ENCODE measurements around the gene RETREG1.
"Not testable (repeated sequence)": the region's sequence is repeated elsewhere in the genome, so short reads cannot be mapped to it uniquely, and the experiment has no call there.

RETREG1 gene

DNA sequence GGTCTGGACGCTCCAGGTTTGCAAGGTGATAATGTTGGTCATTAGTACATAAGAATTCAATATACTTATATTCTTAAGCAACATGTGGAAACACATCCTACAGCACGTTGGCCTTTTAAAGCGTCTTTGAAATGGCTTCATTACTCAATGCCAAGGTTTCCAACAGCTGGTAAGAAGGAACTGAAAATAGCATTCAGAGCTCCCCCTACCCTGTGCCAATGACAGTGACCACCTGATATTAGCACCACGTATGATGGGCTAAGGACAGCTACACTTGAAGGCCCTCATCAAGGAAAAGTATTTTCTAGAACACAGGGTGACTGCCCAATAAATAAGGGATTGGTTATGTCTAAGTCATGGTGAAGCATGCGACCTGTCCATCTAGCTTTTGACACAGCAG lies 161.1 kb downstream of the RETREG1 start:
- no peak for DNase-seq (ENCODE audit: low read depth in 2 of 2)

DNA sequence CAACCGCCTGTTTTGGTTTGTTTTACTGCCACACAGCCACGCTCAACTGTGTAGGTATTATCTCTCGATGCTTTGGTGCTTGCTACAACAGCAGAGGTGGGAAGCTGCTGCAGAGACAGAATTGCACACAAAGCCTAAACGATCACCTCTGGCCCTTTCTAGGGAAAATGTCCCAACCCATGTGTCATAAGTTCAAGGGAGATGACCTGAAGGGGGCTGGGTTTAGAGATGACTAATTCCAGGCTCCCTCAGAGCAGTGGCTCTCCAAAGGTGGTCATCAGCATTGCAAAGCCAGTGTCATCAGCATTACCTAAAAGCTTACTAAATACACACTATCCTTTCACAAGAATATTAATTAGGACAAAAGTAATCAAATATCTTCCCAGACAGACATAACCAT lies 162.1 kb downstream of the RETREG1 start:
- DNase-seq (ENCODE audit: low read depth in 2 of 2), result no peak

DNA sequence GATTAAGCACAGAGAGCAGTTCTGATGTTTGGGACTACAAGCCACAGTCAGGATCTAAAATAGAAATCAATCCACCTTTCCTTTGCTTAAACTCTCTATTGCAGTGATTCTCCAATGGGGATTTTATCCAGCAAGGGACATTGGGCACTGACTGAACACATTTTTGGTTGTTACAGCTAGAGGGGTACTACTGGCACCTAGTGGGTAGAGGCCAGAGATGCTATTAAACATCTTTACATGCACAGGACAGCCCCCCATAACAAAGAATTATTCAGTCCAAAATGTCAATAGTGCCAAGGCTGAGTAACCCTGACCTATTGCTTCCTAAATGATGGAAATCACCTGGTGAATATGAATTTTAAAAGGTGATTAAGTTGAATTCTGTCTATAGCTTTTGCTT lies 163.2 kb downstream of the RETREG1 start:
- no peak for DNase-seq (ENCODE audit: low read depth in 2 of 2)

DNA sequence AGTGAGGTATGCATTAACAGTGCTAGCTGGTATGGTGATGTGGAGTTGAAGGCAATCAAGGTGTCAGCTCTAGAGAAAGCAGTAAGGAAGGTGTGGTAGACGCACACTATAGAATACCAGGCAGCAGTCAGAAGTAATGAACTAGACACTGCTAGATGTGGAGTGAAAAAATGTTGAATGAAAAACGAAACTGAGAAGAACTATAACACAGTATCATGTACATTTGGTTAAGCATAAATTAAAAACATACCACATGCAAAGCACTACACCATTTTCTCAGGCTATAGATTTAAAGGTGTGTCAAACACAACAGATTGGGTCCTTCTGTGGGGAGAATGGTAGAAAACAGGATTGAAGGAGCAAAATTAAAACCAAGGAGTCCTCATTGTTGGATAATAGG lies 166.6 kb downstream of the RETREG1 start:
- no peak for DNase-seq (ENCODE audit: low read depth in 2 of 2)

DNA sequence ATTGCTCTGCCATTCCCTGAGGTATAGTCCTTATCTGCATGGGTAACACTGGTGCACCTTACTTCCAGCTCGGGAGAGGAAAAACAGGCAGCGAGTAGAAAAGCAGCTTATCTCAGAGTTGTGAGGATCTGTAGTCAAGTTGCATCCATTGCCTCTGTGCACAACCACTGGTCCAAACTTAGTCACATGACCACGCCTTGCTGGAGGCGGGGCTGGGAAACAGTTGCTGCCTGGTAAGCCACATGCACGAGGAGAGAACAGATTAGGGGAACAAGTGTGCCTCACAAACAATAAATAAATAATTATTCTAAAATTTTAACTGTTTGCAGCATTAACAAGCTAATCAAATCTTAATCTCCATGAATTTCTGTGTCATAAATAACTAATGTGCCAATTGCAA lies 169.8 kb downstream of the RETREG1 start:
- no peak for DNase-seq (ENCODE audit: low read depth in 2 of 2)

DNA sequence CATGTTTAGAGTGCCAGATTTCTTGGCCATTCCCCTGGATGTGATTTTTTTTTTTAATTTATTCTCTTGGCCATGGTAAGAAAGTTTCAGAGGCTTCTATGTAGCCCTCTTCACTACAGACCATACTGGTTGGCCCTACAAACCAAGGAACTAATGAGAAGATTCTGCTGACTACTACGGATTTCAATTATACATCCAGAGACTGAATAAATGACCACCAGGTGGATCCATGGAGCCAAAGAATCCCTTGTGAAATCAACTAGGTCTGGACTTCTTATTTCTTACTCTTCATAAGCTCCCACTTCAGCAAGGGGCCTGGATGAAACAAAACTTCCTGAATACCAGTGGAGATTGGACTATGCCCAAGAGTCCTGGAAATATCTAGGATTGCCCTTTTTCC lies 178.8 kb downstream of the RETREG1 start:
- no peak for DNase-seq (ENCODE audit: low read depth in 2 of 2)

DNA sequence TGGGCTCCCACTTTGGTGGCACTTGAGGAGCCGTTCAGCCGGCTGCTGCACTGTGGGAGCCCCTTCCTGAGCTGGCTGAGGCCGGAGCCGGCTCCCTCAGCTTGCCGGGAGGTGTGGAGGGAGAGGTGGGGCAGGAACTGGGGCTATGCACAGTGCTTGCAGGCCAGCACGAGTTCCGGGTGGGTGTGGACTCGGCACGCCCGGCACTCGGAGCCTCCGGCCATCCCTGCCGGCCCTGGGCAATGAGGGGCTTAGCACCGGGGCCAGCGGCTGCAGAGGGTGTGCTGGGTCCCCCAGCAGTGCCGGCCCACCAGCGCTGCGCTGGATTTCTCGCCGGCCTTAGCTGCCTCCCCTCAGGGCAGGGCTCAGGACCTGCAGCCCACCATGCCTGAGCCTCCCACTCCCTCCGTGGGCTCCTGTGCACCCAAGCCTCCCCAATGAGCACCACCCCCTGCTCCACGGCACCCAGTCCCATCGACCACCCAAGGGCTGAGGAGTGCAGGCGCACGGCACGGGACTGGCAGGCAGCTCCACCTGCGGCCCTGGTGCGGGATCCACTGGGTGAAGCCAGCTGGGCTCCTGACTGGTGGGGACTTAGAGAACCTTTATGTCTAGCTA lies 180.6 kb downstream of the RETREG1 start:
- DNase-seq (ENCODE audit: low read depth in 2 of 2), result not testable (repeated sequence)

DNA sequence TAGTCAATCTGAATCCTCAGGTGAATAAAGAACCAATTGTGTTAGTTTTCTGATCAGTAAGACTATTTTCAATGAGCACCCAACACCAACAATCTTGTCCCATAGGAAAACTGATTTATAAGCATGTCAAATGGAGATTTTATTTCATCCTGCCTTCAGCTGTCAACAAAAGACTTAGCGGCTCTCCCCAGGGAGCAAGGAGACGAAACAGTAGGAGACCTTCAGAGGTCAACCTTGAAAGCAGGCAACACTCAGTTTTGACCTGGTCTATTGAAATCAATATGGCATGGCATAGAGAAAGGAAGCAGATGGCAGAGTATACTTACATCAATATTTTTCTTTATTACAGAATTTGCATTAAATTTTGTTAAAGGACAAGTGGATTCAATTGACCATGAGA lies 185.3 kb downstream of the RETREG1 start:
- no peak for DNase-seq (ENCODE audit: low read depth in 2 of 2)

DNA sequence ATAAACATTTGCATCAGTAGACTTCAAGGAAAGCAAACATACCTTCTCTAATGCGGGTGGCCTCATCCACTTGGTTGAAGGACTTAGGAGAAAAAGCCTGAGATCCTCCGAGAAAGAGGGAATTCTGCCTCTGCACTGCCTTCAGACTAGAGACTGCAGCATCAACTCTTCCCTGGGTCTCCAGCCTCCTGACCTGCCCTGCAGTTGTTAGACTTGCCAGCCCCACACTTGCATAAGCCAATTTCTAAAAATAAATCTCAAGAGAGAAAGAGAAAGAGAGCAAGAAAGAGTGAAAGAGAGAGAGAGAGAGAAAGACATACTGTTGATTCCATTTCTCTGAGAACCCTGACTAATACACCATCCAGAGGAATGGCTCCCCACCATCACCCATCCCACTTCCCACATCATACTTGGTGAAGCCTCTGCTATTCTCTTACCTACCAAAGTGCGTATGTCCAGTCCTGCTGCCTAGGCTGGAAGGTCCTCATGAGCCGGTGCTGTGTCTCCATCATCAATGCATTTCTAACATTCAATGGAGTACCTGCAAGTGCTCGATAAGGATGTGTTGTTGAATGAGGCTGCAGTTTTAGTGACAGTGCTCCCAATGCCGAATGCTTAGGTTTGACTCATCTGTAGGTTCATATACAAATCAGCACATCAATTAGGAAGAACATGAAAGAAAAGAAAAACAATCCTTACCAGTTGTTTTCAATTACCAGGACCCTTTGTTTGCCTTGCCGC lies 186.3 kb downstream of the RETREG1 start:
- no peak for DNase-seq (ENCODE audit: low read depth in 2 of 2)

DNA sequence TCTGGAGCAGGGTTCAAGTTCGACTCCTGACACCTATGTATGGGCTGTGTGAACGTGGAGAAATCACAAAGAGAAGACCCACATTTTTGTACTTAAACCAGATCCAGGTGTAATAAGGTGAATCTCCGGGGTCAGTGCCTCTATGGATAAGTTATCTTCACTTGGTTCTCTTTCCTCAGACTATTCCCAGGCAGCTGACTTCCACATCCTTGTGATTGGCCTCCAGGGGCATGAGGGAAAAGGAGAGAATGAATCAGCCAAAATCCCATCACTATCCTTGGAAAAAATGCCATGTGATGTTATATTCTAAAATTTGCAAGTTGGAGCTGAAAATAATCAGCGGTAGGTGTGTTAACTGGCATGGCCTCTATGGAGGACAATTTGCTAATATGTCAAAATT lies 188.4 kb downstream of the RETREG1 start:
- DNase-seq (ENCODE audit: low read depth in 2 of 2), result no peak

DNA sequence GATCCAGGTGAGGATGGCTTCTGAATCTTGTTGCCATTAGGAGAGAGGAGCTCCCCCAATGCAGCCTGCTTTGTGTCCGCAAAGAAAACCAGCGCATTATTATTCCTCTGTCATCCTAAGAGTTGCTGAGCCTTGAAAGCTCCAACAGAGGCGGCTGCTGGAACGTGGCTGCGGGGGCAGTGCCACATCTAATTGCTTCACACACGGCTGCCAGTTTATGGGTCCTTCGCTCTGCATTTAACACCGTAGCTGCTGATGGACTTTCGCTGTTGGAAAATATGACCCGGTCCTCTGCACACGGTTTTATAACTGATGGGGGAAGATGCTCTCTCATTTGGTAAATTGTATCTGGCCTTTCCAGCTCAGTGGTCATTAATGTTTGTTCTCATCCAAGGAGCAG lies 189.2 kb downstream of the RETREG1 start:
- no peak for DNase-seq (ENCODE audit: low read depth in 2 of 2)
